Panc1 (cell line): ENCODE measurements around the gene DYNLL1.
"Not testable (repeated sequence)": the region's sequence is repeated elsewhere in the genome, so short reads cannot be mapped to it uniquely, and the experiment has no call there.

ENCODE experiments used
- CTCF ChIP-seq: fragments of 450-650 bp; IDR thresholded peaks from 2 replicates; pipeline ENCODE4 v1.5.1; 2017; ENCODE audit warnings: mild to moderate bottlenecking
- POLR2AphosphoS5 ChIP-seq: IDR thresholded peaks from 2 replicates; pipeline ENCODE4 v1.6.1; 2012; ENCODE audit warnings: mild to moderate bottlenecking, low read depth, low read length, moderate library complexity
- REST ChIP-seq, 2 experiments: IDR thresholded peaks; 2 replicates each; pipeline ENCODE4 v1.6.1; 2011 to 2012; ENCODE audit warnings: low read depth in 2 of 2, control low read depth in 1 of 2, low read length in 1 of 2, mild to moderate bottlenecking in 1 of 2, moderate library complexity in 1 of 2; ENCODE audit not compliant: insufficient read depth in 1 of 2
- SIN3A ChIP-seq: IDR thresholded peaks from 2 replicates; pipeline ENCODE4 v1.6.1; 2012; ENCODE audit warnings: low read depth, mild to moderate bottlenecking, low read length, moderate library complexity, borderline replicate concordance; ENCODE audit not compliant: insufficient read depth
- TCF7L2 ChIP-seq: IDR thresholded peaks from 2 replicates; pipeline ENCODE4 v1.6.1; 2011; ENCODE audit warnings: mild to moderate bottlenecking, low read depth, low read length, inconsistent platforms

- not testable (repeated sequence) for TF ChIP-seq CTCF; POLR2AphosphoS5; REST (IDR thresholded peaks at IDR 0.05; ENCODE audit: insufficient read depth in 1 of 2, low read depth in 2 of 2, low read length in 1 of 2); SIN3A; TCF7L2
Measured at GRCh38 chr12:120530418-120530761, 34.5 kb downstream of the DYNLL1 start.
